NCI-H146 treated with DMSO at 0.1 percent for 48 hours (cell line): ENCODE data around the gene ZNF628.

ENCODE experiments used
- DNase-seq: peaks from one replicate; lab custom pipeline; 2025; ENCODE audit not compliant: unreplicated experiment; lab: John Stamatoyannopoulos, UW

Gene ZNF628

DNA sequence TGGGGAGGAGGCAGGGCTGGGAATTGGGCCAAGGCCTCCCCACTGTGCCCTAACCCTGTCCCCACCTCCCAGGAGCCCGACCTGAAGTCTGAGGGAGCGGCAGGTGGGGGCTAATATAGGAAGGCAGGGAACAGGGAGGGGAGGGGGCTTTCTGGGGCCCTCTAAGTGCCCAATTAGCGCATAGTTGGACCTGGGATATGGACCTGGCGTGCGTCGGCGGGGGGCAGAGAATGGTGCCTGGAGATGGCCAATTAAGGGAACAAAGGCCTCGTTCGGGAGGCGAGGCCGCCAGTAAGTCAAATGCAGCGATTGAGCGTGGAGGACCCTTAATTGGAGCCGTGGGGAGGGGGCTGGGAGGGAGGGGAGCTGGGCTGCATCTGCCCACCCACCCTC is 11.8 kb upstream of the ZNF628 start, which contains the start of gene C19orf85:
Gene C19orf85, minus strand, starts transcription at position 90 of the 393 bp plus-strand sequence. CDS start 197 bp downstream, outside the sequence.
- peak; percentile 38 for DNase-seq

- no peak for DNase-seq
These were observed 10.8 kb upstream of the ZNF628 start for GRCh38 chr19:55465460-55466240.

GRCh38 chr19:55466241-55466614 is 10.2 kb upstream of the ZNF628 start:
- DNase-seq, result no peak

DNA sequence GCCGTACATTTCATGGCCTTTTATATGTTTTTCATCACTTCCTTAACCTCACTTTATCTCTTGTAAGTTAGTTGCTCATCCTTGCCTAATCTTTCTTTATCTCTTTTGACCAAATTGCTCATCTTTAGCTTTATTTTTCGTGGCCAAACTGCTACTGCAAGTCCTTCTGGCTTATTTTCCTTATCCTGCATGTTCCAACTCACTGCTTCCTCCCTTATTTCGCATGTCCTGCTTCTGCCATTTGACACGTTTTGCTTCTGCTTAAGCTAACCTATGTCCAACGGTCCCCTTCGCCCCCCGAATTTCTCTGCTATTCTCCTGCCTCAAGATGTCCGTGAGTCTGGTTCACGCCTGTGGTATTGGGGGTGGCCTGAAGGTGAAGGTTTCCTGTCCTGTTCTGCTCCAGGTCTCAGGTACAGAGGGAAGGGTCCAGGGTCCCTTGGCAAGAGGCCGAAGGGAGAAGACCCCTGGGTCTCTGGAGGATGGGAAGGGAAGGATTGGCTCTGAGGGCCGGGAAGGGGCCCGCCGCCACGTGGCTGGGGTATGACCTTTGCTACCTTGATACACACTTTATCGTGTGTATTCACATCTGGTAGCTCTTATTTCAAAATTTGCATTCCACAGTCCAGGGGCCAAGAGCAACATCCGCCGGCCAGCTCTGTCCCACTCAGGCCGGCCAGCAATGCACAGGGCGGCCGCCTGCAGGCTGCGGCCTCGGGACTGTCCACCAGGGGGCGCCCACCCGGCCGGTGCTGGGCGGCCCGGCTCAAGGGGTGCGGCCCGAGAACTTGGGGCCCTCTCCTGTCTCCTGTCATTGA is 9.0 kb upstream of the ZNF628 start:
- no peak for DNase-seq

DNA sequence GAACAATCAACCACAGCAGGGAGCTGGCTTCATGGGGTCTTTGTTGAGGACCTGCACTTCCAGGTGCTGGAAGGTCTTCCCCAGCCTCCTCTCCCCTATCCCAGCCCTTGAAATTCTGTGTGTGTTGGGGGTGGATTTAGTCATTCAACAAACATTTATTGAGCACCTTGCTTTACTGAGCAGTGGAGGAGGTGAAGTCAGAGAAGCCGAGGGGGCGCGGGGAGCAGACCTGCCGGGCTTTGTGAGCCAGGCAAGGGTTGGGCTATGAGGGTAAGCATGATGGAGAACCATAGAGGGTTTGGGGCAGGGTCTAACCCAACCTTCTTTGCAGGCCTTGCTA is 8.4 kb upstream of the ZNF628 start:
- no peak for DNase-seq

- peak; percentile 65 for DNase-seq
These were observed 5.2 kb upstream of the ZNF628 start for GRCh38 chr19:55471266-55471665.

GRCh38 chr19:55472463-55472862 is 4.0 kb upstream of the ZNF628 start:
- DNase-seq, result no peak

GRCh38 chr19:55473225-55474012 is 3.0 kb upstream of the ZNF628 start:
- DNase-seq, result peak; percentile 88

DNA sequence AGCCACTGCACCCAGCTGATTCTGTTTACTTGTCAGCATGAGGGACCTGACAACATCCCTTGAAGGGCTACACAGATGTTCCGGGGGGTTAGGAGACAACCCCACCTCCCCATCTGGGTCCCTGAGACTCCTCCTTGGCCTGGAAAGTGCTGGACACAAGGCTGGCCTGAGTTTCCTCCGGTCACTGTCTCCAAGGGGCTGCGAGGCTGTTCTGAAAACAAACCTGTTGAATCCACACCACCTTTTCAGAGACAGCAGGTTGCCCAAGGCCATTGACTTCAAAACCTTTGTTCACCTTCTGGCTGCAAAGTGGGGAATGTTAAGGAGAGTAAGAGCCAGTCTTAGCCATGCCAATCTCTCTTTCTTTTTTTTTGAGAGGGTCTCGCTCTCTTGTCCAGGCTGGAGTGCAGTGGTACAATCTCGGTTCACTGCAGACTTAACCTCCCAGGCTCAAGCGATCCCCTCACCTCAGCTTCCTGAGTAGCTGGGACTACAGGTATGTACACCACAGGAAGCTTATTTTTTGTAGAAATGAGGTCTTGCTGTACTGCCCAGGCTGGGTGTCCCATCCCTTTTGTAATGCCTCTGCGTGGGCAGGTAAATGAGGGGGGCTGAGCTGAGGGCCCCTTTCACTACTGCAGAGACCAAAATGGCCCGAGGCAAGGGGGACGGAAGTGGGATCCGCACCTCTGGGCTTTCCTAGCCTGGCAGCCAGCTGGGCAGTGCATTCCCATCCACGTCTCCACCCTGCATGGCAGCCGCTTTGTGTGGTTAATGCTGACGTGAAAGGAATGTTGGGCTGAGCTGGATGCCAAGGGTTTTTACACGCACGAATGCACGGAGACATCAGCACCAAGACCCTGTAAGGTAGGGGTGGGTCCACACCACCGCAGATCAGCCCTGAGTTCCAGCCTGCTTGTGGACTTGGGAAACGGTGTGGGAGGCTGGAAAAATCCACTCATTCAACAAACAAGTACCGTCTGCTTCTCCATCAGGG is 1.9 kb upstream of the ZNF628 start:
- no peak for DNase-seq

DNA sequence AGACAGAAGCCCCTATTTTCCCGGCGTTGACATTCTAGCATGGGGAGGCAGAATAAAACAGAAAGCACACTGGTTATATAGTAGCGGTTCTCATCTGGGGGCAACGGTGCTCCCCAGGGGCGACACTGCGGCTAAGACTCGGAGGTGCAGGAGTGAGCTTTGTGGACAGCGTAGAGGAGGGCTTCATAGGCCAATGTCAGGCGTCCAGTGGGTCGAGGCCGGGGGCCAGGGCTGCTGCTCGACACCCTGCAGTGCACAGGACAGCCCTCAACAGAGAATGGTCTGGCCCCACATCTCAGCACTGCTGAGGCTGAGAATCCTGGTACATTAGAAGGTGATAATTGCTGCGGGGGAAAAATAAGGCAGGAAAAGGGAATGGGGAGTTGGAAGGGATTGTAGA is 1.5 kb downstream of the ZNF628 start:
- DNase-seq, result no peak

- no peak for DNase-seq
These were observed 1.9 kb downstream of the ZNF628 start for GRCh38 chr19:55478364-55478763.

DNA sequence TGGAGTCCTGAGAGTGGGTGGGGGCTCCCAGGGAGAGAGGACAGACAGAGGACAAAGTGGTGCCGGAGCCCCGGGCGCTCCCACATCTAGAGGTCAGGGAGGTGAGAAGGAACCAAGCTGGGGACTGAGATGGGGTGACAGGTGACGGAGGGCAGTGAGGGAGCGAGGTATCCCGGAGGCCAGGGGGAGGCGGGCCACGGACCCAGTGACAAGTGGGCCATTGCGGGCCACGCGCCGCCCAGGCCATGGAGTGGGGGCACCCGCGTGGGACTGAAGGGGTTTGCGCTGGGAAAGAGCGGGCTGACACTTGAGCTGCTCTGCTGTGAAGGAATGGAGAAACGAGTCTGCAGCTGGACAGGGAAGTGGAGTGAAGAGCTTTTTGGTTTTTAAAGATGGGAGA is 2.6 kb downstream of the ZNF628 start:
- no peak for DNase-seq

DNA sequence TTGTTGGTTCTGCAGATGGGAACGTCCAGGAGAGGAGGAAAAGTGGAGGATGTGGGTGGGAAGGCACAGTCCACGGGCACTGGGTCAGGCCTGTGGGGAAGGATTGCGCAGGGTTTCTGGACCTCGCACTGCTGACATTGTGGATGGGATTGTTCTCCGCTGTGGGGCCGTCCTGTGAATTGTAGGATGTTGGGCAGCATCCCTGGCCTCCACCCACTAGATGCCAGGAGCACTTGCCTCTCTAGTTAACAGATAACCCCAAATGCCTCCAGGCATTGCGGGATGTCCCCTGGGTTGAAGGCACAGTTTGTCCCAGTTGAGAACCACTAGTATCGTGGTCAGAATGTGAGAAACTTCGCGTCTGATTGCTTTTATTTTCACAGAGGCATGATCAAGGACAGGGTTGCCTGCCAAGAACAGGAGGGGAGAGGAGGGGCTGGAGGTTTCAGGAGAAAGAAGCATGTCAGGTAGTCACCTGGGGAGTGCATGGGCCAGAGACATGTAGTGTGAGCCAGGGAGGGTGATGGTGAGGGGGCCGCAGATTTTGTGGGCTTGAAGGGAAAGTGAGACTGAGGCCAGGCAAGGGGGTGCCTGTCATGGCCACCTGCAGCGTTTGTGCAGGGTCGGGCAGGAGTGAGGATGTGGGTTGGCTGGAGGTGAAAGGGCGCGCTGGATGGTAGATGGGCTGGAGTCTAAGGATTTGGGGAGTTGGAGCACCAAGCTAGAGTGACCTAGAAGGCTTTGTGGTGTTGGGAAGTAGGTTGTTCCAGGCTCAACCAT is 3.2 kb downstream of the ZNF628 start:
- DNase-seq, result no peak

- DNase-seq, result no peak
These were observed 4.9 kb downstream of the ZNF628 start for GRCh38 chr19:55481148-55481793.

GRCh38 chr19:55481794-55482155 is 5.4 kb downstream of the ZNF628 start:
- DNase-seq, result no peak

DNA sequence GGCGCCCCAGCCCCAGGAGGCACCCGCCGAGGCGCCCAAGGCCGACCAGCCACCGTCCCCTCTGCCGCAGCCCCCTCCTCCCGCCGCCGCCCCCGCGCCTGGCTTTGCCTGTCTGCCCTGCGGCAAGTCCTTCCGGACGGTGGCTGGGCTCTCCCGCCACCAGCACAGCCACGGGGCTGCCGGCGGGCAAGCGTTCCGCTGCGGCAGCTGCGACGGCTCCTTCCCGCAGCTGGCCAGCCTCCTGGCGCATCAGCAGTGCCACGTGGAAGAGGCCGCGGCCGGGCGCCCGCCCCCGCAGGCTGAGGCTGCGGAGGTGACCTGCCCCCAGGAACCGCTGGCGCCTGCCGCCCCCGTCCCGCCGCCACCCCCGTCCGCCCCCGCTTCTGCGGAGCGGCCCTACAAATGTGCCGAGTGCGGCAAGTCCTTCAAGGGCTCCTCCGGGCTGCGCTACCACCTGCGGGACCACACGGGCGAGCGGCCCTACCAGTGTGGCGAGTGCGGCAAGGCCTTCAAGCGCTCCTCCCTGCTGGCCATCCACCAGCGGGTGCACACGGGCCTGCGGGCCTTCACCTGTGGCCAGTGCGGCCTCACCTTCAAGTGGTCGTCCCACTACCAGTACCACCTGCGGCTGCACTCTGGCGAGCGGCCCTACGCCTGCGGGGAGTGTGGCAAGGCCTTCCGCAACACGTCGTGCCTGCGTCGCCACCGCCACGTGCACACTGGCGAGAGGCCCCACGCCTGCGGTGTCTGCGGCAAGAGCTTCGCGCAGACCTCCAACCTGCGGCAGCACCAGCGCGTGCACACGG is 5.9 kb downstream of the ZNF628 start:
- no peak for DNase-seq

DNA sequence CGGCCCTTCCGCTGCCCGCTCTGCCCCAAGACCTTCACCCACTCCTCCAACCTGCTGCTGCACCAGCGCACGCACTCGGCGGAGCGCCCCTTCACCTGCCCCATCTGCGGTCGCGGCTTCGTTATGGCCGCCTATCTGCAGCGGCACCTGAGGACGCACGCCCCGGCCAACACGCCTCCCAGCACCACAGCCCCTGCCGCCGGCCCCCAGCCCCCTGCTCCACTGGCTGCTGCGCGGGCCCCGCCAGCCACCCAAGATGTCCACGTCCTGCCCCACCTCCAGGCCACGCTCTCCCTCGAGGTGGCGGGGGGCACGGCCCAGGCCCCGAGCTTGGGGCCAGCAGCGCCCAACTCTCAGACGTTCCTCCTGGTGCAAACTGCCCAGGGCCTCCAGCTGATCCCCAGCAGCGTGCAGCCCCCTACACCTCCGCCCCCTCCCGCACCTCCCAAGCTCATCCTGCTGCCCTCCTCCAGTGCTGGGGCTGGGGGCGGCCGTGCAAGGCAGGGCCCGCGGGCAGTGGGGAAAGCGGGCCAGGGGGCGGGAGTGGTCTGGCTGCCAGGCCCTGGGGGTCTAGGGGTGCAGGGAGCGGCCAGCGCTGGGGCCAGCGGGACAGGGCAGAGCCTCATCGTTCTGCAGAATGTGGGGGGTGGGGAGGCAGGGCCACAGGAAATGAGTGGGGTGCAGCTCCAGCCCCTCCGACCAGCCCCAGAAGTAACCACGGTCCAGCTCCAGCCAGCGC is 6.7 kb downstream of the ZNF628 start:
- no peak for DNase-seq
